Measurements from ENCODE around the gene DNAJC16. TPM values are rescaled to one million over a fixed set of nuclear protein-coding genes. Genes with fewer than 3 reads are reported as not detected.
A peak's percentile ranks its signal among the peaks of the same experiment; 100 is the strongest.

DNAJC16 gene
- total RNA-seq, 1 experiment from 2014 or later = 15.1 TPM

- ChIA-PET POLR2A (interaction anchor here (0.6 kb wide), 1 partner anchor 26 kb away, joined by 4 read pairs; the partner anchor contains the start of gene AGMAT), CTCF (no interaction called here)
- Histone ChIP-seq H3K9me3 (no peaks in the 10 kb centered on the region), H3K4me1 (peaks cover 7% of the 10 kb centered on the region; the same call in 1 of the 2 replicates), H3K27me3 (replicated peaks; ENCODE audit: control insufficient read depth, insufficient read depth, low read length) (no peaks in the 10 kb centered on the region), H3K4me3 (ENCODE audit: low read depth, low read length) (no peak overlapping the region), H3K36me3 (ENCODE audit: control insufficient read depth, insufficient read depth, low read length) (no peaks in the 10 kb centered on the region)
- Mint-ChIP-seq H3K4me3 (ENCODE audit: unreplicated experiment) (no peak overlapping the region), H3K9me3 (ENCODE audit: unreplicated experiment) (no peaks in the 10 kb centered on the region), H3K36me3 (ENCODE audit: insufficient read depth, unreplicated experiment) (peaks cover 28% of the 10 kb centered on the region), H3K4me1 (ENCODE audit: low read depth, unreplicated experiment) (no peaks in the 10 kb centered on the region), H3K27me3 (ENCODE audit: insufficient read depth, unreplicated experiment) (no peaks in the 10 kb centered on the region), H3K27ac (ENCODE audit: unreplicated experiment) (no peak overlapping the region)
- DNase-seq = no peak
- TF ChIP-seq, protein P1, sequence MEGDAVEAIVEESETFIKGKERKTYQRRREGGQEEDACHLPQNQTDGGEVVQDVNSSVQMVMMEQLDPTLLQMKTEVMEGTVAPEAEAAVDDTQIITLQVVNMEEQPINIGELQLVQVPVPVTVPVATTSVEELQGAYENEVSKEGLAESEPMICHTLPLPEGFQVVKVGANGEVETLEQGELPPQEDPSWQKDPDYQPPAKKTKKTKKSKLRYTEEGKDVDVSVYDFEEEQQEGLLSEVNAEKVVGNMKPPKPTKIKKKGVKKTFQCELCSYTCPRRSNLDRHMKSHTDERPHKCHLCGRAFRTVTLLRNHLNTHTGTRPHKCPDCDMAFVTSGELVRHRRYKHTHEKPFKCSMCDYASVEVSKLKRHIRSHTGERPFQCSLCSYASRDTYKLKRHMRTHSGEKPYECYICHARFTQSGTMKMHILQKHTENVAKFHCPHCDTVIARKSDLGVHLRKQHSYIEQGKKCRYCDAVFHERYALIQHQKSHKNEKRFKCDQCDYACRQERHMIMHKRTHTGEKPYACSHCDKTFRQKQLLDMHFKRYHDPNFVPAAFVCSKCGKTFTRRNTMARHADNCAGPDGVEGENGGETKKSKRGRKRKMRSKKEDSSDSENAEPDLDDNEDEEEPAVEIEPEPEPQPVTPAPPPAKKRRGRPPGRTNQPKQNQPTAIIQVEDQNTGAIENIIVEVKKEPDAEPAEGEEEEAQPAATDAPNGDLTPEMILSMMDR (IDR thresholded peaks at IDR 0.05; ENCODE audit: insufficient read depth in 1 of 2, low read depth in 1 of 2, low read length in 1 of 2, severe bottlenecking in 1 of 2, unreplicated experiment in 1 of 2) = no peak
- intact Hi-C loops (cut with micrococcal nuclease; ENCODE audit: unreplicated experiment) = no loop called here
- no TSS peak for BruUV-seq (replicated peaks)
Observed at GRCh38 chr1:15558516-15558915, 31.9 kb downstream of the DNAJC16 start.

GRCh38 chr1:15559189-15559810 lies 32.7 kb downstream of the DNAJC16 start:
- no peak overlapping the region for H3K27ac Mint-ChIP-seq (ENCODE audit: unreplicated experiment)
- no peaks in the 10 kb centered on the region for H3K27me3 Mint-ChIP-seq (ENCODE audit: insufficient read depth, unreplicated experiment)
- H3K9me3 ChIP-seq = no peaks in the 10 kb centered on the region
- H3K4me1 ChIP-seq = peaks cover 7% of the 10 kb centered on the region; the same call in 1 of the 2 replicates
- no peak overlapping the region for H3K4me3 Mint-ChIP-seq (ENCODE audit: unreplicated experiment)
- intact Hi-C loops (cut with micrococcal nuclease; ENCODE audit: unreplicated experiment) = no loop called here
- no peak overlapping the region for H3K4me3 ChIP-seq (ENCODE audit: low read depth, low read length)
- CTCF ChIA-PET = no interaction called here
- POLR2A ChIA-PET = no interaction called here
- peaks cover 34% of the 10 kb centered on the region for H3K36me3 Mint-ChIP-seq (ENCODE audit: insufficient read depth, unreplicated experiment)
- no peaks in the 10 kb centered on the region for H3K4me1 Mint-ChIP-seq (ENCODE audit: low read depth, unreplicated experiment)
- H3K9me3 Mint-ChIP-seq (ENCODE audit: unreplicated experiment) = no peaks in the 10 kb centered on the region
- no TSS peak for BruUV-seq (replicated peaks)
- TF ChIP-seq, protein P1 (IDR thresholded peaks at IDR 0.05; ENCODE audit: insufficient read depth in 1 of 2, low read depth in 1 of 2, low read length in 1 of 2, severe bottlenecking in 1 of 2, unreplicated experiment in 1 of 2) = no peak
- H3K27me3 ChIP-seq (replicated peaks; ENCODE audit: control insufficient read depth, insufficient read depth, low read length) = no peaks in the 10 kb centered on the region
- DNase-seq = no peak
- no peaks in the 10 kb centered on the region for H3K36me3 ChIP-seq (ENCODE audit: control insufficient read depth, insufficient read depth, low read length)

DNA sequence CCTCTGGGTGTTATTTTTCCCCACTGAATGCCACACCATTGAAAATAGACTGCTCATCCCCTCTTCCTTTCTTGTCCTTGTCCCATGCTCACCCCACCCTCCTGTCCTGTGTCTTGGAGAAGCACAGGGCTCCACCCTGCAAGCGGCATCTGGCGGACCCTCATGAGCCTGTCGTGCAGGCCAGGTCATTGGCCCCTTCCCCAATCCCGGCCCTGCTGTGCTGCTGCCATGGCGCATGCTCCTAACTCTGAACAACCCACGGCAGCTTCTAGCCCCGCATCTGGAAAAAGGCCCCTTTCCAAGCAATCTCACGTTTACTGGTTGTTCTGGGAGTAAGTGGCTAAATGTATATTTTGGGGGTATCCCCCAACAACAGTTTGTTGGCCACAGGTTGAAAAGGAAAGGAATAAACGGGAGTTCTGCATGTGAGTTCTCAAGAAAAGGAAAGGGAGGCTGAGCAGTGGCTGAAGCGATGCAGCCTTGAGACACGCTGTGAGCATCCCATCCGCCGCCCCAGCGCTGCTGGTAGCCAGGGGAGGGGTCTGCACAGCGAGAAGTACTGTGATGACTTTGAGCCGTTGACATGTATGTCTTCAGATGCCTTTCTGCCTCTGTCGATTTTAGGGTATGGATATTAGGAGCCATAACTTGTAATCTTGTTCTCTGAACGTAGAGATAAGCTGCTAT lies 41.9 kb downstream of the DNAJC16 start:
- Histone ChIP-seq H3K36me3 (ENCODE audit: control insufficient read depth, insufficient read depth, low read length) (no peaks in the 10 kb centered on the region; the same call in 1 of the 2 replicates), H3K27me3 (replicated peaks; ENCODE audit: control insufficient read depth, insufficient read depth, low read length) (no peaks in the 10 kb centered on the region), H3K4me3 (ENCODE audit: low read depth, low read length) (no peak overlapping the region), H3K4me1 (no peaks in the 10 kb centered on the region), H3K9me3 (no peaks in the 10 kb centered on the region)
- intact Hi-C loops (cut with micrococcal nuclease; ENCODE audit: unreplicated experiment) = no loop called here
- Mint-ChIP-seq H3K9me3 (ENCODE audit: unreplicated experiment) (no peaks in the 10 kb centered on the region), H3K4me3 (ENCODE audit: unreplicated experiment) (no peak overlapping the region), H3K36me3 (ENCODE audit: insufficient read depth, unreplicated experiment) (peaks cover 63% of the 10 kb centered on the region), H3K27me3 (ENCODE audit: insufficient read depth, unreplicated experiment) (no peaks in the 10 kb centered on the region), H3K4me1 (ENCODE audit: low read depth, unreplicated experiment) (no peaks in the 10 kb centered on the region), H3K27ac (ENCODE audit: unreplicated experiment) (no peak overlapping the region)
- DNase-seq = no peak
- POLR2A ChIA-PET = no interaction called here
- TF ChIP-seq, protein P1 (IDR thresholded peaks at IDR 0.05; ENCODE audit: insufficient read depth in 1 of 2, low read depth in 1 of 2, low read length in 1 of 2, severe bottlenecking in 1 of 2, unreplicated experiment in 1 of 2) = no peak
- CTCF ChIA-PET = no interaction called here
- TSS peak; percentile 8 for BruUV-seq (replicated peaks)

Measured in Caco-2 (cell line).